ENCODE measurements around the gene ZNF805. TPM values are rescaled to one million over a fixed set of nuclear protein-coding genes. Genes with fewer than 3 reads are reported as not detected.

The ZNF805 gene
- total RNA-seq, 2 experiments from 2014 or later, result 8.1 to 14.9 TPM

DNA sequence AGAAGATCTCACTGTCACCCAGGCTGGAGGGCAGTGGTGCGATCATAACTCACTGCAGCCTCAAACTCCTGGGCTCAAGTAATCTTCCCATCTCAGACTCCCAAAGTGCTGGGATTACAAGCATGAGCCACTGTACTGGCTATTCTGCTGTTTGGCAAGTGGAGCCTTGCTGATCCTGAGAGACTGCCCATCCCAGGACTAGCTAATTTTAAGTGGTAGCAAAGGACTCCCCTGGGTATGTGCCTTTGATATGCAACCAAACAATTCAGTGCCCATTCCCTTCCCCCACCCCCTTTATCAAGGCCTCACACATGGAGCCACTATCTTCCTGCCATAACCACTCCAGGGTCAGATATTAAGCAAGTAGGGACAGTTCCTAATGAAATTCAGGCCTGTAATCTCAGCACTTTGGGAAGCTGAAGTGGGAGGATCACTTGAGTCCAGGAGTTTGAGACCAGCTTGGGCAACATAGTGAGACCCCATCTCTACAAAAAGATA lies 22.9 kb downstream of the ZNF805 start:
- BruUV-seq (replicated peaks), result no TSS peak
- intact Hi-C loops (cut with micrococcal nuclease; ENCODE audit: unreplicated experiment), result no loop called here
- Histone ChIP-seq H3K9me3 (ENCODE audit: low read length) (no peaks in the 10 kb centered on the region), H3K4me2 (ENCODE audit: low read length) (no peak overlapping the region), H3K27ac (ENCODE audit: low read depth, low read length, poor library complexity, severe bottlenecking) (no peak overlapping the region), H4K20me1 (ENCODE audit: insufficient read depth, low read length) (no peaks in the 10 kb centered on the region), H3K36me3 (ENCODE audit: insufficient read depth, low read length) (peaks cover 17% of the 10 kb centered on the region), H3K79me2 (ENCODE audit: insufficient read depth, low read depth, low read length) (no peaks in the 10 kb centered on the region), H3K4me1 (ENCODE audit: insufficient read depth, low read length, poor library complexity, severe bottlenecking) (peaks cover 6% of the 10 kb centered on the region), H3K9me2 (ENCODE audit: insufficient read depth, low read length) (no peaks in the 10 kb centered on the region), H3K4me3 (ENCODE audit: low read depth, low read length, poor library complexity, severe bottlenecking) (no peak overlapping the region), H2AFZ (ENCODE audit: low read length) (no peak overlapping the region)
- TF ChIP-seq CTCF (conservative IDR thresholded peaks at IDR 0.05; ENCODE audit: low read length) (no peak), EZH2phosphoT487 (IDR thresholded peaks at IDR 0.05; ENCODE audit: borderline replicate concordance, low read depth, low read length) (no peak)
- ChIA-PET CTCF (ENCODE audit: unreplicated experiment) (no interaction called here), POLR2A (no interaction called here)
- DNase-seq (ENCODE audit: low spot score), result no peak

DNA sequence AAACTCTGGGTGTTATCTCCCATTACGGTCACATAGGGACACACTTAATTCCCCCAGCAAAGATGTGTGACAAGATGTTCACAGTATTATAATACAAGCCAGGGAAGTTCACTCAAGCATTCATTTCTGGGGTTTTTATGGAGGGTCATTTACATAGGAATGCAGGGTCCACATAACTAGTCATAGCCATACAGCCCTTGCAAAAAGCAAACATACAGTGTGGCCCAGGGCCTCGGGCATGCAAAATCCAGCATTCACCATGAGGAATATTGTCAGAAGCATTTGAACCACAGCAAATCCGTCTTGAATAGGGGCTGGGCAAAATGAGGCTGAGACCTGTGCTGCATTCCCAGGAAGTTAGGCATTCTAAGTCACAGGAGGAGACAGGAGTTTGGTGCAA lies 26.9 kb downstream of the ZNF805 start:
- Histone ChIP-seq H3K4me3 (ENCODE audit: low read depth, low read length, poor library complexity, severe bottlenecking) (no peak overlapping the region), H2AFZ (ENCODE audit: low read length) (no peak overlapping the region), H3K79me2 (ENCODE audit: insufficient read depth, low read depth, low read length) (no peaks in the 10 kb centered on the region), H3K36me3 (ENCODE audit: insufficient read depth, low read length) (peaks cover 11% of the 10 kb centered on the region; the same call in 1 of the 2 replicates), H3K9me2 (ENCODE audit: insufficient read depth, low read length) (no peaks in the 10 kb centered on the region), H4K20me1 (ENCODE audit: insufficient read depth, low read length) (no peaks in the 10 kb centered on the region), H3K4me2 (ENCODE audit: low read length) (no peak overlapping the region), H3K27ac (ENCODE audit: low read depth, low read length, poor library complexity, severe bottlenecking) (no peak overlapping the region), H3K4me1 (ENCODE audit: insufficient read depth, low read length, poor library complexity, severe bottlenecking) (peaks cover 29% of the 10 kb centered on the region), H3K9me3 (ENCODE audit: low read length) (no peaks in the 10 kb centered on the region)
- DNase-seq (ENCODE audit: low spot score), result no peak
- TF ChIP-seq EZH2phosphoT487 (IDR thresholded peaks at IDR 0.05; ENCODE audit: borderline replicate concordance, low read depth, low read length) (no peak), CTCF (conservative IDR thresholded peaks at IDR 0.05; ENCODE audit: low read length) (no peak)
- intact Hi-C loops (cut with micrococcal nuclease; ENCODE audit: unreplicated experiment), result no loop called here
- no TSS peak for BruUV-seq (replicated peaks)
- ChIA-PET CTCF (ENCODE audit: unreplicated experiment) (no interaction called here), POLR2A (no interaction called here)

DNA sequence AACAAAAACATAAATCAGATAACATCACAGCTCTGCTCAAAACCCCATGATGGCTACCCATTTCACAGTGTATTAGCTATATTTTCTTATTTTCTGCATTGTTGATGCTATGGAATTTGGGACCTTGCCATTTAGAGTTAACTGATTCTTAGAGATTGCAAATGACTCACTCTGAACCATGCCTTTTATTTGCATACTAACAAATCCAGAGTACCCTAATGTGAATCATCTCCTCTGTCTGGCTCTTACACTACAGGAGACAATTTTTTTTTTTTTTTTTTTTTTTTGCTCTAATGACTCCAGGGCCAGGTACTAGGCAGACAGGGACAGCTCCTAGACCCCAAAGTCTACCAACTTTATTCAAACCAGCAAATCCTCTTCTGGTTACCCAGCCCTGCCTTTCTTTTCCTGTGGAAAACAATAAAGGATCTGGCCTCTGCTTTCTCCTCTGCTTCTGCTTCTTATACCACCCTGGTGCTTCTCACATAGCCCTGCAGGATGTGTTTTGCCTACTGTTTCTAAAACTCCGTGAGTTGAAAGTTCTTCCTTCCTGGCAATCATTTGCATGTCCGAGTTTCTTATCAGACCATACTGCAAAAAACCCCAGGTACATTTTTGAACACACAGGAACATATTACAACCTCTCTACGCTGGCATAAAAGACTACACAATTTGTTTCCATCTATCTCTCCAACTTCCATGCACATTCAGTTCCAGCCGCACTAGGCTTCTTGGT lies 29.3 kb downstream of the ZNF805 start:
- TF ChIP-seq EZH2phosphoT487 (IDR thresholded peaks at IDR 0.05; ENCODE audit: borderline replicate concordance, low read depth, low read length) (no peak), CTCF (conservative IDR thresholded peaks at IDR 0.05; ENCODE audit: low read length) (no peak)

More for the DNA sequence above, 29.3 kb downstream of the ZNF805 start:
- H3K79me2 ChIP-seq (ENCODE audit: insufficient read depth, low read depth, low read length), result no peaks in the 10 kb centered on the region
- ChIA-PET CTCF (ENCODE audit: unreplicated experiment) (no interaction called here), POLR2A (interaction anchor here (0.7 to 1.1 kb wide), 2 partner anchors 31 to 1997 kb away, joined by 4 read pairs; no protein-coding TSS in a partner anchor)
- H3K27ac ChIP-seq (ENCODE audit: low read depth, low read length, poor library complexity, severe bottlenecking), result peak overlapping the region; percentile 64
- H3K4me3 ChIP-seq (ENCODE audit: low read depth, low read length, poor library complexity, severe bottlenecking), result peak overlapping the region; percentile 41
- peak overlapping the region; percentile 65 for H3K4me2 ChIP-seq (ENCODE audit: low read length)
- peak; percentile 57 for DNase-seq (ENCODE audit: low spot score)
- no peaks in the 10 kb centered on the region for H3K9me3 ChIP-seq (ENCODE audit: low read length)
- H4K20me1 ChIP-seq (ENCODE audit: insufficient read depth, low read length), result no peaks in the 10 kb centered on the region
- intact Hi-C loops (cut with micrococcal nuclease; ENCODE audit: unreplicated experiment), result no loop called here
- no peaks in the 10 kb centered on the region for H3K9me2 ChIP-seq (ENCODE audit: insufficient read depth, low read length)
- no TSS peak for BruUV-seq (replicated peaks)
- peaks cover 8% of the 10 kb centered on the region; the same call in 1 of the 2 replicates for H3K36me3 ChIP-seq (ENCODE audit: insufficient read depth, low read length)
- H3K4me1 ChIP-seq (ENCODE audit: insufficient read depth, low read length, poor library complexity, severe bottlenecking), result peaks cover 29% of the 10 kb centered on the region
- peak overlapping the region; percentile 60 for H2AFZ ChIP-seq (ENCODE audit: low read length)
